Activated naive CD4-positive, alpha-beta T cell (primary cell): Measurements from ENCODE around the gene ARHGEF35.
"Not testable (repeated sequence)": the region's sequence is repeated elsewhere in the genome, so short reads cannot be mapped to it uniquely, and the experiment has no call there.

ENCODE experiments used
- DNase-seq, 4 experiments: peaks; one replicate each; lab custom pipeline; 2025; lab: John Stamatoyannopoulos, UW

ARHGEF35 gene

GRCh38 chr7:144195212-144195872 lies at the start of gene ARHGEF35:
TSS of gene ARHGEF35 (minus strand) at chr7:144195833. CDS start at chr7:144188383, 7,450 bp downstream.
- DNase-seq, result not testable (repeated sequence)

GRCh38 chr7:144245372-144245771 lies 49.7 kb upstream of the ARHGEF35 start:
- not testable (repeated sequence) for DNase-seq

- DNase-seq, result not testable (repeated sequence)
Observed at GRCh38 chr7:144239365-144239764, 43.7 kb upstream of the ARHGEF35 start, which contains the start of gene OR2A42. TSS of gene OR2A42 (minus strand) at chr7:144239605. CDS start at chr7:144232843, 6,762 bp downstream.

DNA sequence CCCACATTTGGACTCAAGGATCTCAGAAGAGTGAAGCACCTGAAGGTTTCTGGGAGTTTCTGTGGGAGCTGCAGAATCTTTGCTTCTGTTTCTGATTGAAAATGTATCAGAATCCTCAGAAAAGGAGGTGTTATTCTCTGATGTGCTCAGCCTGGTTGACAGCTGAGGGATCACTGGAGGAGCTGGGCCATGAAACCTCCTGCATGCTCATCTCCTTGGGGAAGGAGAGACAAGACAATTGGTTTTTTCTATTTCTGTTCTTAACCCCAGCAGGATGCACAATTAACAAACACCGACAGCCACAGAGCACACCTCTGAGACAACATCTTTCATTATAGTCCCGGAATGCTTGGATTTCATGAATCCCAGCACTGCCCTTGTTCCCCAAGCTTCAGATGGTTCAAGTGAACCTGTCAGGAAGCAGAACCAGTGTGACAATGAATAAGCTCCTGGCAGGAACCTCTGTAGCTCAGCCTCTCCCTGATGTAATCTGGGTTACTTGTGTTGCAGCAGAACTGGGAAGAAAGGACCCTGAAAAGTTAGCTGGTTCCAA lies 43.0 kb upstream of the ARHGEF35 start:
- DNase-seq, result not testable (repeated sequence)

DNA sequence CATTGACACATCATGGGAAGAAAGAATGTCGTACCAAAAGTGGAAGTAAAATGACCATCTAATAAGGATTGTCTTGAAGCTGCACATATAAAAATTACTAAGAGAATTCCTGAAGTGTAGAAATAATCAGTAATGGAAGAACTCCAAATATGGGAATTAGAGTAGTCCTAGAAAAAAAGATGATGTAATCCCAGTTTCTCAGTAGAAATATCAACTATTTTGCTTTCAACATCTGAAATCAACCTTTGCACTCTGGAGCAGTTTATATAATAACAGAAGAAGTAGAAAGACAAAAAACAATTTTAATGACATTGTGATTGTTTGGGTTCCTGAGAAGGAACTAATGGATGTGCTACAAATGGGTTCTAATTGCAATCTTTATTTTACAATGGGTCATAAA lies 37.4 kb upstream of the ARHGEF35 start:
- DNase-seq, result not testable (repeated sequence)

- not testable (repeated sequence) for DNase-seq
Observed at GRCh38 chr7:144231027-144231426, 35.4 kb upstream of the ARHGEF35 start.

GRCh38 chr7:144228810-144229209 lies 33.2 kb upstream of the ARHGEF35 start:
- not testable (repeated sequence) for DNase-seq

GRCh38 chr7:144226866-144227265 lies 31.2 kb upstream of the ARHGEF35 start:
- not testable (repeated sequence) for DNase-seq

DNA sequence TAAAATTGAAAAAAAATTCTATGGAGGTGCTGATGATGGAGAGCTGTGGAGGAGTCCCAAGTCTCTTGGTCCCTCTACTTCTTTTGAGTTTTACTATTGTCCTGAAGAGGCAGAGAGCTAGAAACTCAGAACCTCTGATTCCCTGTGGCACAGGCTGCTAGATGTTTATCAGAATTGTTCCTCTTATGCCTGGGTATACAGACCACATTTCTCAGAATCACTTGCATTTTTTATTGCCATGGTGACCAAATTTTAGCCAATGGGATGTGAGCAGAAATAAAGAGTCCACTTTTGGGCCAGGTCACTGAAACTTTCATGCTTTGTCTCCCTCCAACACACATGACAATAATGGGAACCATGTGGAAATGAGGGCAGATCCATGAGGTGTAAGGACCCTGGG lies 28.0 kb upstream of the ARHGEF35 start:
- not testable (repeated sequence) for DNase-seq

DNA sequence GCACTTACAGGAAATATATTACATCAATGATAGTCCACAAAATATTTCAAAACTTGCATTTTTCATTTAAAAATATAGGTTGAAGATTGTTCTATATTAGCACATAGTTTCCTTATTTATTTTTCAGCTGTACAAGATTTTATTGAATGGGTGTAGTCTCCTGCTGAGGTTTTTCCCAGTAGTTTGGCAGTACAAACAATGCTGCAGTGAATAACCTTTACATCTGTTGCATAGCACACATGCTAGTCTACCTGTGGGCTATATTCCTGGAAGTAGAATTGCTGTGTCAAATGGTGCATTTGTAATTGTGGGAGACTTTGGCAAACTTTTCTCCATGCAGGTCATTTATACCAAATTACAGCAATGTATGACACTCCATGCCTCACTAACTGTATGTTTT lies 24.9 kb upstream of the ARHGEF35 start:
- DNase-seq, result not testable (repeated sequence)

DNA sequence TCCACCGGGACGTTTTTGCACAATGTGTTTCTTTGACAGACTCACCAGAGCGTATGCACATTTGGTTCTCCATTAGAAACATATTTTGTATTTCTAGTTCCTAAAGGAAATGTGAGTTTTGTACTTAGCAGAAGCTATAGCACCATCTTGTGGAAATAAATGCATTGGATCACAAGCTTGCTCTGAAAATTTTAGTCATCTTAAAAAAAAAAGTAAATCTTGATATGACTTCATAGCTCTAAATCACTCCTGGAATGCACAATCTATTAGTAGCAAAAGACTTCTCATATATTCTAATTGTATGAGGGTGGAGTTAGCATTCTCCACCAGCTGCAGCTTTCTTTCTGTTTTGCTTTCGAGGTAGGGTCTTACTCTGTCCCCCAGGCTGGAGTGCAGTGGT lies 23.5 kb upstream of the ARHGEF35 start:
- not testable (repeated sequence) for DNase-seq

DNA sequence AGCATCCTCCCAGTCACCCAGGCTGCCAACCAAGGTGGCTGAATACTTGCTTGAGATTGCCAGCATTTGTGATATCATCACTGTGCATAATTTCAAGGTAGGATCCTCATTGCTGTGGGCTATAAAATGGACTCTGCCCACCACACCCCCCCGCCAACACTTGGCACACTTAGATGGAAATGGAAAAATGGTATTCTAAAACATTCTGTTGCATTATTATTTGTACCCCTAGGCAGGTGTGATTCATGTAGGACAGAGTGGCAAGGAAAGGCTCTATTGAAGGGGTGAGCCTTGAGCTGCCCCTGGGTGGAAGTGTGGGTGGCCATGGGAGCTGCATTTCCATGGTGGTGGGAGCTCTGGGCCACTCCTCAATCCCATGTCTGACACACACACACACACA lies 22.9 kb upstream of the ARHGEF35 start:
- not testable (repeated sequence) for DNase-seq

DNA sequence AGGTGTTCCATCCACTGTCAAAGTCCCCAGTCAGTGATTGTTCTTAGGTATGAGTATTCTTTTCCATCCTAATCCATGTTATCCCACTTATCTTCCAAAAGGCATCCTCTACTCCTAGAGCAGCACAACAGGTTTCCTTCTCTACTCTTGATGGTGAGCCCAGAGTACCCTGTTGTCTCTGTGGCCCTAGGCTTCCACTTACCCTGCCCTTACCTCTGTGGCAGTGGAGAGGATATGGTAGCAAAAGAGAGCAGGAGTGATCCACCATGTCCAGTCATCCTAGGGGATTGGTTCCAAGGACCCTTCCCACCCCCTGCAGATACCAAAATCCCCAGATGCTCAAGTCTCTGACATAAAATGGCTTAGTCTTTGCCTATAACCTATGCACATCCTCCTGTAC lies 21.6 kb upstream of the ARHGEF35 start:
- DNase-seq, result not testable (repeated sequence)

GRCh38 chr7:144205306-144205705 lies 9.7 kb upstream of the ARHGEF35 start:
- not testable (repeated sequence) for DNase-seq

- DNase-seq, result not testable (repeated sequence)
Observed at GRCh38 chr7:144203086-144203485, 7.5 kb upstream of the ARHGEF35 start.

GRCh38 chr7:144201978-144202377 lies 6.3 kb upstream of the ARHGEF35 start:
- DNase-seq, result not testable (repeated sequence)

DNA sequence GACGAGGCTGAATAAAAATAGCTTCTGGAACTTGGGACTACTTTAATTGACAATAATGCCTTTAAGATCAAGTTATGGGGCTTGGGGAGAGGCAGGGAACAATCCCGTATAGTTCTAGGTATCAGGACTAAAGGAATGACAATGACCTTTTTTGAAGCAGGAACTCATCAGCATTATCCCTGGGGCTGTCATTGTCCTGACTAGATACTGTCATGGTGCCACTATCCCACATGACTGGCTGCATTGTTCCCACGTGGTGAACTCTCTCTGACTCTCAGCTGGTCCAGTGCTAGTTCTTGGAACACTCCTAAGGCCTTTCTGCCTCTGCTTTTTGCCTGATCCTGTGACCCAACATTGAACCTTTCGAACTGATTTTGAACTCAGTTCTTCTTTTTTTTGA lies 3.3 kb upstream of the ARHGEF35 start:
- DNase-seq, result not testable (repeated sequence)

GRCh38 chr7:144194453-144194852 lies 1.2 kb downstream of the ARHGEF35 start:
- DNase-seq, result not testable (repeated sequence)

DNA sequence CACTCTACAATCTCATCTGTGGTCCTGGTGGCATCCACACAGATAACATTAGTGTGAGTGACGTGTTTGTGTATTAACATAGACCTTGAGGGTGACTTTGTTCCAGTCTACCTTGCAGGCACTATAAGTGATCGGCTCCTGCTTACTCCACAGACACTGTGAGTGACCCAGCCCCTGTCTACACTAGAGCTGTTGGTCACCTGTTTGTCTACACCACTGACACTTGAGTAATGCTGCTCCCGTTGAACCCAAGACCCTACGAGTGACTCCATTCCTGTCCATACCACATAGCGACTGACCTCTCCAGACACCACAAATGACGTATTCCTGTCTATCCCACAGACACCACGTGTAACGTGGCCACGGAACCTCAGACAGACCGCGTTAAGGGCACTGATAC lies 1.9 kb downstream of the ARHGEF35 start:
- not testable (repeated sequence) for DNase-seq

- DNase-seq, result not testable (repeated sequence)
Observed at GRCh38 chr7:144188578-144189171, 7.0 kb downstream of the ARHGEF35 start.

GRCh38 chr7:144187848-144188247 lies 7.8 kb downstream of the ARHGEF35 start:
- not testable (repeated sequence) for DNase-seq

GRCh38 chr7:144183166-144183565 lies 12.5 kb downstream of the ARHGEF35 start, which contains the start of gene CTAGE4:
TSS of gene CTAGE4 (plus strand) at chr7:144183466. CDS start at chr7:144183504, 38 bp downstream.
- not testable (repeated sequence) for DNase-seq

DNA sequence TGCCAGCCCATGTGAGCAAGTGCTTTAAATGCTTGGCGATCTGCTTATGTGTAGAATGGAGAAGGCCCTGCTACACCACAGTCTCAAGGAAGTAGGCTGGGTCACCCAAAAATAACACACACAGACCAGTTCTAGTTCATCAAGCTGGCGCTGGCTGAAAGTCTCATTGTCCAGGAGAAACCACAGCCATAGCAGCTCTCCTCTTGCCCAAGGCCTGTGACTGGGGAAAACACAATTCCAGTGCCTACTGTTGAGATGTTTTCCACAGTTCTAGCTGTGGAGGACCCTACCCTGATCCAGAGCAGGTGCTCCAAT lies 16.5 kb downstream of the ARHGEF35 start:
- not testable (repeated sequence) for DNase-seq
